Retinal pigment epithelial cell (primary cell): ENCODE results near the gene CSF1R.

Experiments
- DNase-seq: peaks from one replicate; pipeline ENCODE4 v3.0.0-alpha.2; 2010; ENCODE audit warnings: low read depth
- H3K4me3 ChIP-seq: 2 replicates; pipeline ENCODE4 v1.5.1; 2011; ENCODE audit warnings: mild to moderate bottlenecking, low read length, control low read depth, moderate library complexity
- TF ChIP-seq, protein P1 (sequence below): conservative IDR thresholded peaks from 2 replicates; pipeline ENCODE4 v1.5.1; 2011; ENCODE audit warnings: low read depth, low read length, control low read depth, inconsistent platforms

The CSF1R gene

GRCh38 chr5:150108711-150109514 is 22.6 kb upstream of the CSF1R start:
- TF ChIP-seq, protein P1, sequence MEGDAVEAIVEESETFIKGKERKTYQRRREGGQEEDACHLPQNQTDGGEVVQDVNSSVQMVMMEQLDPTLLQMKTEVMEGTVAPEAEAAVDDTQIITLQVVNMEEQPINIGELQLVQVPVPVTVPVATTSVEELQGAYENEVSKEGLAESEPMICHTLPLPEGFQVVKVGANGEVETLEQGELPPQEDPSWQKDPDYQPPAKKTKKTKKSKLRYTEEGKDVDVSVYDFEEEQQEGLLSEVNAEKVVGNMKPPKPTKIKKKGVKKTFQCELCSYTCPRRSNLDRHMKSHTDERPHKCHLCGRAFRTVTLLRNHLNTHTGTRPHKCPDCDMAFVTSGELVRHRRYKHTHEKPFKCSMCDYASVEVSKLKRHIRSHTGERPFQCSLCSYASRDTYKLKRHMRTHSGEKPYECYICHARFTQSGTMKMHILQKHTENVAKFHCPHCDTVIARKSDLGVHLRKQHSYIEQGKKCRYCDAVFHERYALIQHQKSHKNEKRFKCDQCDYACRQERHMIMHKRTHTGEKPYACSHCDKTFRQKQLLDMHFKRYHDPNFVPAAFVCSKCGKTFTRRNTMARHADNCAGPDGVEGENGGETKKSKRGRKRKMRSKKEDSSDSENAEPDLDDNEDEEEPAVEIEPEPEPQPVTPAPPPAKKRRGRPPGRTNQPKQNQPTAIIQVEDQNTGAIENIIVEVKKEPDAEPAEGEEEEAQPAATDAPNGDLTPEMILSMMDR, result no peak
- no peak overlapping the region for H3K4me3 ChIP-seq
- no peak for DNase-seq

DNA sequence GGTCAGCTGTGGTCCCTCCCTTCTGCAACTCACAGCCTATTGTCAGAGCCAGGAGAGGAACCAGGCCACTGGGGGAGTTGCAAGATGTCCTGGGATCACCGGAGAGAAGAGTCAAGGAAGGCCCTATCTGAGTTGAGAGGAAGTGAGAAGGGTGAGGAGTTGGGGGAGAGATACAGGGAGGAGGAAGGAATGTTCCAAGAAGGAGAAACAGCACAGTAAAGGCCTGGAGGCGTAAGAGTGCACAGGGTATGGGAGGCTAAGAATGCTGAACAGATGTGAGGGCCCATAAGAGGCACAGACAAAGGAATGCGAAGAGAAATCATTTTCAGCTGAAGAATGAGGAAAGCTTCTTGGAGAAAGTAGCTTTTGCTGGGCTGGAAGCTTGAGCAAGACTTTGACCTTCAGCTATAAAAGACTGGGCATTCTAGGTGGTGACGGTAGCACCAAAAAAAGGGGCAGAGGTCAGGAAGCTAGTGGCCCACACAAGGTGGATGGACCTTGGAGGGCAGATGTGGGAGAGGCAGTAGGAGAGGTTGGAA is 21.6 kb upstream of the CSF1R start:
- TF ChIP-seq, protein P1, result no peak
- no peak for DNase-seq
- no peak overlapping the region for H3K4me3 ChIP-seq

- TF ChIP-seq, protein P1, result no peak
- no peak overlapping the region for H3K4me3 ChIP-seq
- no peak for DNase-seq
Measured at GRCh38 chr5:150106674-150107426, 20.5 kb upstream of the CSF1R start.

- DNase-seq, result no peak
- TF ChIP-seq, protein P1, result no peak
- no peak overlapping the region for H3K4me3 ChIP-seq
Measured at GRCh38 chr5:150105928-150106615, 19.7 kb upstream of the CSF1R start.

GRCh38 chr5:150104550-150104870 is 18.2 kb upstream of the CSF1R start:
- H3K4me3 ChIP-seq, result no peak overlapping the region
- no peak for DNase-seq
- TF ChIP-seq, protein P1, result no peak

GRCh38 chr5:150103678-150104549 is 17.6 kb upstream of the CSF1R start:
- no peak overlapping the region for H3K4me3 ChIP-seq
- TF ChIP-seq, protein P1, result no peak
- no peak for DNase-seq
